Breast epithelium (tissue), 3 donors: Measurements from ENCODE around the gene SNX6.

Experiments
- POLR2A ChIP-seq: fragments of 450-650 bp; IDR thresholded peaks from one replicate; pipeline ENCODE4 v1.6.1; 2016; ENCODE audit warnings: antibody characterized with exemption, mild to moderate bottlenecking, moderate library complexity
- POLR2AphosphoS5 ChIP-seq, 3 donors: sonication (generic); formaldehyde crosslinking; IDR thresholded peaks; one replicate each; pipeline ENCODE4 v1.6.1; 2017; ENCODE audit warnings: antibody characterized with exemption in 3 of 3
- TF ChIP-seq, protein P1 (sequence below), 3 donors: fragments of 450-650 bp; IDR thresholded peaks; one replicate each; pipeline ENCODE4 v1.5.1; 2016 to 2017; ENCODE audit warnings: antibody characterized with exemption in 3 of 3, mild to moderate bottlenecking in 3 of 3, moderate library complexity in 3 of 3

DNA sequence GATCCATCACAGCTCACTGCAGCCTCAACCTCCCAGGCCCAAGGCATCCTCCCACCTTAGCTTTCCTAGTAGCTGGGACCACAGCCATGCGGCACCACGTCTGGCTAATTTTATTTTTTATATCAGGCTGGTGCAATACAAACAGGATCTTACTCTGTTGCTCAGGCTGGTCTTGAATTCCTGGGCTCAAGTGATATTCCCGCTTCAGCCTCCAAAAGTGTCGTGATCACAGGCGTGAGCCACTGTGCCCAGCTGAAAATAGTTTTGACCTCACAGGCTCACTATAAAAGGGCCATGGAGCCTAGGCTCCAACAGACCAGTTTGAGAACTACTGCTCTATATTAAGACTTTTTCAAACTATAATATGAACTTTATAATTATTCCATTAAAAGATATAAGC lies 37.3 kb downstream of the SNX6 start:
- TF ChIP-seq, protein P1, sequence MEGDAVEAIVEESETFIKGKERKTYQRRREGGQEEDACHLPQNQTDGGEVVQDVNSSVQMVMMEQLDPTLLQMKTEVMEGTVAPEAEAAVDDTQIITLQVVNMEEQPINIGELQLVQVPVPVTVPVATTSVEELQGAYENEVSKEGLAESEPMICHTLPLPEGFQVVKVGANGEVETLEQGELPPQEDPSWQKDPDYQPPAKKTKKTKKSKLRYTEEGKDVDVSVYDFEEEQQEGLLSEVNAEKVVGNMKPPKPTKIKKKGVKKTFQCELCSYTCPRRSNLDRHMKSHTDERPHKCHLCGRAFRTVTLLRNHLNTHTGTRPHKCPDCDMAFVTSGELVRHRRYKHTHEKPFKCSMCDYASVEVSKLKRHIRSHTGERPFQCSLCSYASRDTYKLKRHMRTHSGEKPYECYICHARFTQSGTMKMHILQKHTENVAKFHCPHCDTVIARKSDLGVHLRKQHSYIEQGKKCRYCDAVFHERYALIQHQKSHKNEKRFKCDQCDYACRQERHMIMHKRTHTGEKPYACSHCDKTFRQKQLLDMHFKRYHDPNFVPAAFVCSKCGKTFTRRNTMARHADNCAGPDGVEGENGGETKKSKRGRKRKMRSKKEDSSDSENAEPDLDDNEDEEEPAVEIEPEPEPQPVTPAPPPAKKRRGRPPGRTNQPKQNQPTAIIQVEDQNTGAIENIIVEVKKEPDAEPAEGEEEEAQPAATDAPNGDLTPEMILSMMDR (IDR thresholded peaks at IDR 0.05) = no peak
- TF ChIP-seq POLR2AphosphoS5 (IDR thresholded peaks at IDR 0.05) (no peak), POLR2A (no peak)
